HepG2 (cell line): ENCODE measurements around the gene CD79A. TPM values are rescaled to one million over a fixed set of nuclear protein-coding genes. Genes with fewer than 3 reads are reported as not detected.
A peak's percentile ranks its signal among the peaks of the same experiment; 100 is the strongest.

Source experiments
- ARID4A ChIP-seq: sonication (generic); formaldehyde crosslinking; IDR thresholded peaks from 2 replicates; pipeline ENCODE4 v1.5.0; 2020; ENCODE audit warnings: mild to moderate bottlenecking, missing genetic modification reagents, borderline replicate concordance
- ATF2 ChIP-seq: sonication (generic); formaldehyde crosslinking; IDR thresholded peaks from 2 replicates; pipeline ENCODE4 v1.4.0; 2020; ENCODE audit warnings: missing genetic modification reagents
- DBP ChIP-seq: sonication (generic); formaldehyde crosslinking; IDR thresholded peaks from 2 replicates; pipeline ENCODE4 v1.4.0; 2020; ENCODE audit warnings: missing genetic modification reagents; ENCODE audit errors: not compliant biosample characterization
- FOSL2 ChIP-seq: sonication (generic); formaldehyde crosslinking; IDR thresholded peaks from 2 replicates; pipeline ENCODE4 v1.4.0; 2020; ENCODE audit warnings: missing genetic modification reagents
- FUBP1 ChIP-seq: sonication (generic); formaldehyde crosslinking; IDR thresholded peaks from 2 replicates; pipeline ENCODE4 v1.5.1; 2020; ENCODE audit warnings: missing genetic modification reagents, mild to moderate bottlenecking, borderline replicate concordance
- GLI4 ChIP-seq: sonication (generic); formaldehyde crosslinking; IDR thresholded peaks from 2 replicates; pipeline ENCODE4 v1.5.1; 2020; ENCODE audit warnings: missing genetic modification reagents, mild to moderate bottlenecking, moderate library complexity, borderline replicate concordance
- RBM22 ChIP-seq: fragments of 200-400 bp; formaldehyde crosslinking; optimal IDR thresholded peaks from 2 replicates; pipeline ENCODE3; 2017; ENCODE audit warnings: mild to moderate bottlenecking, low read length, moderate library complexity
- SRSF1 ChIP-seq: fragments of 200-400 bp; formaldehyde crosslinking; optimal IDR thresholded peaks from 2 replicates; pipeline ENCODE3; 2017; ENCODE audit warnings: mild to moderate bottlenecking, low read depth, low read length, moderate library complexity
- ZFP36L1 ChIP-seq: sonication (generic); formaldehyde crosslinking; IDR thresholded peaks from 2 replicates; pipeline ENCODE4 v1.8.0; 2022; ENCODE audit warnings: mild to moderate bottlenecking, missing genetic modification reagents, moderate library complexity
- ZMAT5 ChIP-seq: sonication (generic); formaldehyde crosslinking; IDR thresholded peaks from 2 replicates; pipeline ENCODE4 v1.5.0; 2020; ENCODE audit warnings: mild to moderate bottlenecking, low read depth, missing genetic modification reagents, borderline replicate concordance
- ZNF207 ChIP-seq: fragments of 450-650 bp; IDR thresholded peaks from 2 replicates; pipeline ENCODE4 v1.6.1; 2016; ENCODE audit warnings: antibody characterized with exemption, borderline replicate concordance
- ZNF280B ChIP-seq: sonication (generic); formaldehyde crosslinking; IDR thresholded peaks from 2 replicates; pipeline ENCODE4 v1.5.0; 2020; ENCODE audit warnings: missing genetic modification reagents, mild to moderate bottlenecking, borderline replicate concordance
- ZNF382 ChIP-seq: sonication (generic); formaldehyde crosslinking; IDR thresholded peaks from 2 replicates; pipeline ENCODE4 v1.5.0; 2020; ENCODE audit warnings: missing genetic modification reagents, mild to moderate bottlenecking, borderline replicate concordance
- ZNF484 ChIP-seq: sonication (generic); formaldehyde crosslinking; IDR thresholded peaks from 2 replicates; pipeline ENCODE4 v1.5.1; 2020; ENCODE audit warnings: mild to moderate bottlenecking, low read depth, missing genetic modification reagents, borderline replicate concordance
- ZNF546 ChIP-seq: sonication (generic); formaldehyde crosslinking; conservative IDR thresholded peaks from 2 replicates; pipeline ENCODE4 v1.8.1; 2023; ENCODE audit warnings: mild to moderate bottlenecking, missing genetic modification reagents
- ZNF567 ChIP-seq: sonication (generic); formaldehyde crosslinking; IDR thresholded peaks from 2 replicates; pipeline ENCODE4 v1.8.1; 2023; ENCODE audit warnings: mild to moderate bottlenecking, missing genetic modification reagents, borderline replicate concordance
- ZNF740 ChIP-seq: sonication (generic); formaldehyde crosslinking; IDR thresholded peaks from 2 replicates; pipeline ENCODE4 v1.4.0; 2020; ENCODE audit warnings: missing genetic modification reagents
- polyA plus RNA-seq, 8 experiments: library from polyadenylated mRNA; depleted of rRNA in 3 of 8; stranded (reverse) in 7 of 8; unstranded in 1 of 8; fragments of >200 nt; fragmentation: Illumina TruSeq in 4 of 8; extraction: Trizol in 4 of 8; gene quantifications; 2 replicates each; pipeline versions ENCODE4 v1.2.1 to v1.2.3, GENCODE V29; 2011 to 2016; ENCODE audit warnings: low read depth in 4 of 8, missing spikeins in 1 of 8, mixed read lengths in 1 of 8; ENCODE audit not compliant: insufficient read depth in 1 of 8
- total RNA-seq, 5 experiments: library from RNA; depleted of rRNA; stranded (reverse); fragments of >200 nt; fragmentation: Illumina TruSeq; extraction: Trizol; gene quantifications; 2 replicates each; pipeline ENCODE4 v1.2.3, GENCODE V29; 2016; ENCODE audit warnings: low read depth in 1 of 5

CD79A gene
- total and polyA plus RNA-seq, 2 of the 13 experiments (the other 11 are each of a cell fraction or from before 2014, with no cell fraction given): 0.24 to 0.33 TPM

- TF ChIP-seq DBP (CRISPR knock-in tag): no peak
- no peak for TF ChIP-seq ZFP36L1 (CRISPR knock-in tag)
- no peak for TF ChIP-seq GLI4
- TF ChIP-seq FOSL2: peak; percentile 93
- no peak; the same call in 1 of the 2 replicates for TF ChIP-seq ZNF280B (CRISPR knock-in tag)
- TF ChIP-seq ZNF207: no peak
- TF ChIP-seq SRSF1: peak; percentile 90
- TF ChIP-seq ZNF740: 0 out of 2 replicates have a peak, but pooled peaks have one; percentile 38
- TF ChIP-seq FUBP1 (CRISPR knock-in tag): no peak
- TF ChIP-seq ARID4A (CRISPR knock-in tag): peak; percentile 61; the same call in 1 of the 2 replicates
- no peak for TF ChIP-seq ZNF382 (CRISPR knock-in tag)
- no peak for TF ChIP-seq ZNF484
- TF ChIP-seq ZNF546 (CRISPR knock-in tag): no peak
- TF ChIP-seq RBM22: no peak
- no peak for TF ChIP-seq ZNF567 (CRISPR knock-in tag)
- no peak for TF ChIP-seq ZMAT5
- peak; percentile 66; the same call in 1 of the 2 replicates for TF ChIP-seq ATF2 (CRISPR knock-in tag)
These were observed 10.8 kb downstream of the CD79A start (continued) for GRCh38 chr19:41887711-41888382.
